Activated CD8-positive, alpha-beta T cell treated with anti-CD3 and anti-CD28 coated beads for 36 hours (primary cell): ENCODE results near the gene RLBP1. TPM values are rescaled to one million over a fixed set of nuclear protein-coding genes. Genes with fewer than 3 reads are reported as not detected.

Source experiments
- ATAC-seq: fragments of 200-7000 bp; cut with Tn5 transposase; one replicate; pipeline ENCODE4 v1.10.0; 2021; ENCODE audit warnings: mild to moderate bottlenecking, moderate library complexity
- CTCF ChIA-PET: fragments of 350-600 bp; sonication (Branson Sonifier 250); formaldehyde crosslinking; loops from one replicate; lab custom pipeline; 2021; ENCODE audit warnings: antibody characterized with exemption; lab: Charles Lee
- POLR2A ChIA-PET: fragments of 350-600 bp; sonication (Branson Sonifier 250); formaldehyde crosslinking; loops from one replicate; lab custom pipeline; 2021; ENCODE audit warnings: antibody characterized with exemption; lab: Charles Lee
- DNase-seq: peaks from one replicate; pipeline ENCODE4 v3.0.0-alpha.2; 2020
- H3K27ac Mint-ChIP-seq: one replicate; pipeline ENCODE4 v1.8.0; 2021; ENCODE audit warnings: mild to moderate bottlenecking, mixed read lengths
- H3K27me3 Mint-ChIP-seq: one replicate; pipeline ENCODE4 v1.8.0; 2021; ENCODE audit warnings: mixed read lengths
- H3K36me3 Mint-ChIP-seq: one replicate; pipeline ENCODE4 v1.8.0; 2021; ENCODE audit warnings: low read depth, mixed read lengths
- H3K4me1 Mint-ChIP-seq: one replicate; pipeline ENCODE4 v1.8.0; 2021; ENCODE audit warnings: low read depth, mixed read lengths
- H3K4me3 Mint-ChIP-seq: one replicate; pipeline ENCODE4 v1.8.0; 2021; ENCODE audit warnings: mild to moderate bottlenecking, moderate library complexity, mixed read lengths
- H3K9me3 Mint-ChIP-seq: one replicate; pipeline ENCODE4 v1.8.0; 2021; ENCODE audit warnings: mixed read lengths
- intact Hi-C: fragments of 100-400 bp; cut with micrococcal nuclease; formaldehyde crosslinking; loops from one replicate; pipeline ENCODE4 v1.10.0; 2022
- total RNA-seq, 2 experiments: library from RNA; stranded (reverse); gene quantifications; one replicate each; pipeline ENCODE4 v1.2.3, GENCODE V29; 2021
- TF ChIP-seq, protein P1 (sequence below): fragments of 200-600 bp; IDR thresholded peaks from one replicate; pipeline ENCODE4 v1.8.0; 2022; ENCODE audit warnings: antibody characterized with exemption, mild to moderate bottlenecking

The RLBP1 gene
- total RNA-seq, 2 experiments from 2014 or later: not detected

DNA sequence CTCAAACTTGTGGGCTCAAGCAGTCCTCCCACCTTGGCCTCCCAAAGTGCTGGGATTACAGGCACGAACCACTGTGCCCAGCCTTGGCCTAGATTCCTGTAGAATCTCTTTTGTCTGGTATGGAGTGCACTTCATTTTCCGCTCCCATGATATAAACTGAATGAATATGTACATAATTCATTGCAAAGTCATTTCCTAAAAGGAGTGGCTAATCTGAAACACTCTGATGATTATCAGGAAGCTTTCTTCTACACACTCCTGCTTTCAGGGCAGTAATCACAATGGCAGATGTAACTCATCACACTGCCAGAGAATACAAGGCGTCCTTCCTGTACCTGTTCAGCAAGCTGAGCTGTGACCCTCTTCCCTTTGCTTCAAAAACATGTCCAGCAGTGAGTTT, 28.6 kb downstream of the RLBP1 start:
- POLR2A ChIA-PET: no interaction called here
- Mint-ChIP-seq H3K9me3 (no peaks in the 10 kb centered on the region), H3K36me3 (peaks cover 17% of the 10 kb centered on the region), H3K4me3 (no peak overlapping the region), H3K27ac (no peak overlapping the region), H3K4me1 (peaks cover 7% of the 10 kb centered on the region), H3K27me3 (no peaks in the 10 kb centered on the region)
- TF ChIP-seq, protein P1, sequence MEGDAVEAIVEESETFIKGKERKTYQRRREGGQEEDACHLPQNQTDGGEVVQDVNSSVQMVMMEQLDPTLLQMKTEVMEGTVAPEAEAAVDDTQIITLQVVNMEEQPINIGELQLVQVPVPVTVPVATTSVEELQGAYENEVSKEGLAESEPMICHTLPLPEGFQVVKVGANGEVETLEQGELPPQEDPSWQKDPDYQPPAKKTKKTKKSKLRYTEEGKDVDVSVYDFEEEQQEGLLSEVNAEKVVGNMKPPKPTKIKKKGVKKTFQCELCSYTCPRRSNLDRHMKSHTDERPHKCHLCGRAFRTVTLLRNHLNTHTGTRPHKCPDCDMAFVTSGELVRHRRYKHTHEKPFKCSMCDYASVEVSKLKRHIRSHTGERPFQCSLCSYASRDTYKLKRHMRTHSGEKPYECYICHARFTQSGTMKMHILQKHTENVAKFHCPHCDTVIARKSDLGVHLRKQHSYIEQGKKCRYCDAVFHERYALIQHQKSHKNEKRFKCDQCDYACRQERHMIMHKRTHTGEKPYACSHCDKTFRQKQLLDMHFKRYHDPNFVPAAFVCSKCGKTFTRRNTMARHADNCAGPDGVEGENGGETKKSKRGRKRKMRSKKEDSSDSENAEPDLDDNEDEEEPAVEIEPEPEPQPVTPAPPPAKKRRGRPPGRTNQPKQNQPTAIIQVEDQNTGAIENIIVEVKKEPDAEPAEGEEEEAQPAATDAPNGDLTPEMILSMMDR: no peak
- intact Hi-C loops: no loop called here
- no peak for ATAC-seq
- no peak for DNase-seq
- CTCF ChIA-PET: interaction anchor here (1.1 to 2.0 kb wide), 3 partner anchors 14 to 21 kb away, joined by 3 to 9 read pairs (median 3); no protein-coding TSS in a partner anchor

DNA sequence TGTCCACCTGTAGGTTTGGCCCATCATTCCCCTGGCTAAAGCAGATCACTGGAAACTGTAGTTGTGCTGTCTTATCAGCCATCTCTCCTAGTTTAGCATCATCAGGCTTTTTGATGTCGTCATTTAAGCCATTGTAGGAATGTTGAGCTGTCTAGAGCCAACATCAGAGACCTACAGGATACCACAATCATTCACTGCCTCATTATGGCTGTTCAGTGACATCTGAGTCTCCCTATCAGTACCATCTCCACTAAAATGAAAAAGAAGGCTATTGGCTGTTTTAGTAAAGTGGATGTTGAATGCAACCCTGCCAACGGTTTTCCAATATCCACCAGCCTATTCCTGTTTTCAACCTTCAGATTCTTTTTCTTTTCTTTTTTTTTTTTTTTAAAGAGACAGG, 29.2 kb downstream of the RLBP1 start:
- ATAC-seq: no peak
- no peaks in the 10 kb centered on the region for H3K27me3 Mint-ChIP-seq
- ChIA-PET POLR2A (no interaction called here), CTCF (interaction anchor here (0.6 to 2.0 kb wide), 4 partner anchors 14 to 288 kb away, joined by 3 to 9 read pairs (median 3); no protein-coding TSS in a partner anchor)
- H3K27ac Mint-ChIP-seq: no peak overlapping the region
- no peak for DNase-seq
- TF ChIP-seq, protein P1: no peak
- intact Hi-C loops: no loop called here
- peaks cover 17% of the 10 kb centered on the region for H3K36me3 Mint-ChIP-seq
- no peak overlapping the region for H3K4me3 Mint-ChIP-seq
- no peaks in the 10 kb centered on the region for H3K9me3 Mint-ChIP-seq
- H3K4me1 Mint-ChIP-seq: peaks cover 5% of the 10 kb centered on the region

DNA sequence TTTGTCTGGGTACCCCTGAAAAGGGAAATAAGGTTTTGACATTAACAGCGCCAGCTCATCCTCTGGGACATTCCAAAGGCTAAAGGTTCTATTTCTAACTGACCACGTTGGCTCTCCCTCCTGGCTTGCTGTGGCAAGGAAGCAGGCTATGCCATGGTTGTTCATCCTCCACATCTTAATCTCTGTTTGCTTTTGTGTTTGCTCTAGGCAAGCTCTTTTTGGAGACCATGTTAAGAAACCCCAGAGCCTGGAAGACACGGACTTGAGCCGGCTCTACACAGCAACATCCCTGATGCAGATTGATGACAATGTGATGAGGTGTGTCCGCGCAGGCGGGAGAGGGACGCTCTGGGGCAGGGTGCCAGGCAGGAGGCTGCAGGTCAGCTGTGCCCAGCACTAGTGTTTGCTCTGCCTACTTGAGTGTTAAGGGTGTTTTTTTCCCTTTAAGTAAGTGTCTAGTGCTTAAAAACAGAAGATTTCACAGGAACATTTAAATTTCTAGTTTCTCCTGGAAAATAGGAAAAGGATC, 33.3 kb downstream of the RLBP1 start:
- ChIA-PET CTCF (interaction anchor here (0.9 to 4.1 kb wide), 3 partner anchors 10 to 19 kb away, joined by 3 to 19 read pairs (median 3); no protein-coding TSS in a partner anchor), POLR2A (no interaction called here)
- DNase-seq (no peak), ATAC-seq (no peak)
- intact Hi-C loops: no loop called here
- Mint-ChIP-seq H3K4me1 (peaks cover 3% of the 10 kb centered on the region), H3K27ac (no peak overlapping the region), H3K4me3 (no peak overlapping the region), H3K27me3 (no peaks in the 10 kb centered on the region), H3K36me3 (peaks cover 18% of the 10 kb centered on the region), H3K9me3 (no peaks in the 10 kb centered on the region)
- TF ChIP-seq, protein P1: no peak

DNA sequence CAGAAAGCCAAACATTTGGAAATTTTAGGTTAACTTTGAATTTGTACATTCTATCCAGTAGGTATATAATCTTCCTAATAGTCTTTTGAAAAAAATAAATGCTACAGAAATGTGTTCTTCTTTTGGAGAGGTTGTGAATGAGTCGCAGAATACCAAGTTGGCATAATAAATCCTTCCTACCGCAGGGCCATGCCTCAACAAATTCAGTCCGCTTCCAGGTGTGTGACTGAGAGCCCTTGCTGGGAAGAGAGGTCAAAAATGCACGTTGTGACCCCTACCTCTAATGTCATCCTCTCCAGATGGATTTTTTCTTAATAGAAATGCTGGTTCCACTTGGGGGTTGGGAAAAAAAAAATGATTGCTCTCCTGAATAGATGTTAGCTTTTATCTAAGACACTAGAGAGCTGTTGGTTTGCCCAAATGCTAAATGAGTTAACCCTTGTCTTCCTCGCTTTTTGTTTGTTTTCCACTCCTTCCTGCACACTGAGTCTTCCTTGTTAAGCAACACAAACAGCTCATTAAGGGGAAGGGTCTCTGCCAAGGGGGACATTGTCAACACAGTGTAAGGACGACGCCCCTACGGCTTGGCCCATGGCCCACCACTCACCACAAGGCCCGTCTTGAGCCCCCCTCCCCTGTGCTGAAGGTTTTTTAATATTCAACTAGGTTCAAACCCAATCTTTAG, 33.9 kb downstream of the RLBP1 start:
- Mint-ChIP-seq H3K4me1 (peaks cover 3% of the 10 kb centered on the region), H3K9me3 (no peaks in the 10 kb centered on the region), H3K4me3 (no peak overlapping the region), H3K27me3 (no peaks in the 10 kb centered on the region), H3K27ac (no peak overlapping the region), H3K36me3 (peaks cover 20% of the 10 kb centered on the region)
- no peak for ATAC-seq
- ChIA-PET CTCF (interaction anchor here (0.9 to 4.1 kb wide), 3 partner anchors 9 to 19 kb away, joined by 3 to 19 read pairs (median 3); no protein-coding TSS in a partner anchor), POLR2A (interaction anchor here (0.6 kb wide), 1 partner anchor 301 kb away, joined by 3 read pairs; no protein-coding TSS in a partner anchor)
- TF ChIP-seq, protein P1: no peak
- intact Hi-C loops: no loop called here
- no peak for DNase-seq

DNA sequence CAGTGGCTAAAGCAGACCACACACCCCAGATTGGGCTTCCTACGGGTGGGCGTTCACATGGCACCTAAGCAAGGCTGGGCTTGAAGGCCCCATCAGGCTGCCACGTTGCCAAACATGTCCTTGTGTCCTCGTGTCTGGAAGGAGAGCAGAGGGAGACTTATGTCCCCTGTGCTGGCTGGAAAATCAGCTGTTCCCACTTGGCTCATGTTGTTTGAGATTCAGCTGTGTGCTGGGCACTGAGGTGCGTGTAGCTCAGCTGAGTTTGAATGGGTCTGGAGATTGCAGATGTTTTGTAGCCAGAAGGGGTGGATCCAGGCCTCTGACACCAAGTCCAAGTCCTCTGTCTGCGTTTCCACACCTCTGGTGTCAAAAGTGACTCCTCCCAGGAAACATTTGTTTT, 34.6 kb downstream of the RLBP1 start:
- ATAC-seq (no peak), DNase-seq (no peak)
- TF ChIP-seq, protein P1: no peak
- Mint-ChIP-seq H3K27me3 (no peaks in the 10 kb centered on the region), H3K36me3 (peaks cover 20% of the 10 kb centered on the region), H3K9me3 (no peaks in the 10 kb centered on the region), H3K4me1 (peaks cover 3% of the 10 kb centered on the region), H3K27ac (no peak overlapping the region), H3K4me3 (no peak overlapping the region)
- intact Hi-C loops: no loop called here
- POLR2A ChIA-PET: no interaction called here
- CTCF ChIA-PET: interaction anchor here (1.7 to 4.1 kb wide), 2 partner anchors 9 to 18 kb away, joined by 3 to 19 read pairs; no protein-coding TSS in a partner anchor
